ENCODE results near the gene TOPAZ1. TPM values are rescaled to one million over a fixed set of nuclear protein-coding genes. Genes with fewer than 3 reads are reported as not detected.
A peak's percentile ranks its signal among the peaks of the same experiment; 100 is the strongest.

TOPAZ1 gene
- total and polyA plus RNA-seq, 2 of the 13 experiments (the other 11 are each of a cell fraction or from before 2014, with no cell fraction given) = not detected

DNA sequence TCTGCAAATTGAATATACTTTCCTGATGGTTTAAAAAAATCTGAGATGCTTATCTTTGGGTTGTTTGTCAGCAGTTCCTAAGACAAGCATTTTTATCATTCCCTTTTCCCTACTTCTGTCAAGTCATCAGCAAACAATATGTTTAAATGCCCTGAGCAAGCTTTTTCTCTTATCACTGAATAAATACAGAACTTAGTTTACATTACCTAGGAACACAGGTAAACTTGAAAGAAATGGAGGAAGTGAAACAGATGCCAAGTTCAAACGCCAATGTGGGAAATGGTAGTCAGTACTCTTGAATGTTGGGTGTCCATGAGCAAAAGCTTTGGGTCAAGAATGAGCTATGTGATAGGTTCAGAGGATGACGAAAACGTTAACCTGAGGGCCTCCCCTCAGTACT, 79.6 kb downstream of the TOPAZ1 start (continued):
- TF ChIP-seq ARID4A (CRISPR knock-in tag; IDR thresholded peaks at IDR 0.05; ENCODE audit: borderline replicate concordance) (no peak; the same call in 1 of the 2 replicates), CEBPG (CRISPR knock-in tag; IDR thresholded peaks at IDR 0.05) (peak; percentile 35; the same call in 1 of the 2 replicates), PRPF4 (IDR thresholded peaks at IDR 0.05; ENCODE audit: low read depth, low read length, poor library complexity, severe bottlenecking) (no peak), ZNF230 (CRISPR knock-in tag; IDR thresholded peaks at IDR 0.05) (no peak), MEIS1 (CRISPR knock-in tag; IDR thresholded peaks at IDR 0.05; ENCODE audit: borderline replicate concordance) (peak; percentile 71; the same call in 1 of the 2 replicates), ETV6 (CRISPR knock-in tag; conservative IDR thresholded peaks at IDR 0.05) (no peak), LCORL (IDR thresholded peaks at IDR 0.05) (no peak), LCORL (CRISPR knock-in tag; IDR thresholded peaks at IDR 0.05) (peak; percentile 50; the same call in 1 of the 2 replicates), LRRFIP1 (CRISPR knock-in tag; conservative IDR thresholded peaks at IDR 0.05) (no peak), ELF1 (CRISPR knock-in tag; IDR thresholded peaks at IDR 0.05) (peak; percentile 64)
- TF ChIP-seq, protein P1, sequence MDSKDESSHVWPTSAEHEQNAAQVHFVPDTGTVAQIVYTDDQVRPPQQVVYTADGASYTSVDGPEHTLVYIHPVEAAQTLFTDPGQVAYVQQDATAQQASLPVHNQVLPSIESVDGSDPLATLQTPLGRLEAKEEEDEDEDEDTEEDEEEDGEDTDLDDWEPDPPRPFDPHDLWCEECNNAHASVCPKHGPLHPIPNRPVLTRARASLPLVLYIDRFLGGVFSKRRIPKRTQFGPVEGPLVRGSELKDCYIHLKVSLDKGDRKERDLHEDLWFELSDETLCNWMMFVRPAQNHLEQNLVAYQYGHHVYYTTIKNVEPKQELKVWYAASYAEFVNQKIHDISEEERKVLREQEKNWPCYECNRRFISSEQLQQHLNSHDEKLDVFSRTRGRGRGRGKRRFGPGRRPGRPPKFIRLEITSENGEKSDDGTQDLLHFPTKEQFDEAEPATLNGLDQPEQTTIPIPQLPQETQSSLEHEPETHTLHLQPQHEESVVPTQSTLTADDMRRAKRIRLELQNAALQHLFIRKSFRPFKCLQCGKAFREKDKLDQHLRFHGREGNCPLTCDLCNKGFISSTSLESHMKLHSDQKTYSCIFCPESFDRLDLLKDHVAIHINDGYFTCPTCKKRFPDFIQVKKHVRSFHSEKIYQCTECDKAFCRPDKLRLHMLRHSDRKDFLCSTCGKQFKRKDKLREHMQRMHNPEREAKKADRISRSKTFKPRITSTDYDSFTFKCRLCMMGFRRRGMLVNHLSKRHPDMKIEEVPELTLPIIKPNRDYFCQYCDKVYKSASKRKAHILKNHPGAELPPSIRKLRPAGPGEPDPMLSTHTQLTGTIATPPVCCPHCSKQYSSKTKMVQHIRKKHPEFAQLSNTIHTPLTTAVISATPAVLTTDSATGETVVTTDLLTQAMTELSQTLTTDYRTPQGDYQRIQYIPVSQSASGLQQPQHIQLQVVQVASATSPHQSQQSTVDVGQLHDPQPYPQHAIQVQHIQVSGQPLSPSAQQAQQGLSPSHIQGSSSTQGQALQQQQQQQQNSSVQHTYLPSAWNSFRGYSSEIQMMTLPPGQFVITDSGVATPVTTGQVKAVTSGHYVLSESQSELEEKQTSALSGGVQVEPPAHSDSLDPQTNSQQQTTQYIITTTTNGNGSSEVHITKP (CRISPR knock-in tag; IDR thresholded peaks at IDR 0.05; ENCODE audit: low read depth) = no peak
- TF ChIP-seq, protein P2, sequence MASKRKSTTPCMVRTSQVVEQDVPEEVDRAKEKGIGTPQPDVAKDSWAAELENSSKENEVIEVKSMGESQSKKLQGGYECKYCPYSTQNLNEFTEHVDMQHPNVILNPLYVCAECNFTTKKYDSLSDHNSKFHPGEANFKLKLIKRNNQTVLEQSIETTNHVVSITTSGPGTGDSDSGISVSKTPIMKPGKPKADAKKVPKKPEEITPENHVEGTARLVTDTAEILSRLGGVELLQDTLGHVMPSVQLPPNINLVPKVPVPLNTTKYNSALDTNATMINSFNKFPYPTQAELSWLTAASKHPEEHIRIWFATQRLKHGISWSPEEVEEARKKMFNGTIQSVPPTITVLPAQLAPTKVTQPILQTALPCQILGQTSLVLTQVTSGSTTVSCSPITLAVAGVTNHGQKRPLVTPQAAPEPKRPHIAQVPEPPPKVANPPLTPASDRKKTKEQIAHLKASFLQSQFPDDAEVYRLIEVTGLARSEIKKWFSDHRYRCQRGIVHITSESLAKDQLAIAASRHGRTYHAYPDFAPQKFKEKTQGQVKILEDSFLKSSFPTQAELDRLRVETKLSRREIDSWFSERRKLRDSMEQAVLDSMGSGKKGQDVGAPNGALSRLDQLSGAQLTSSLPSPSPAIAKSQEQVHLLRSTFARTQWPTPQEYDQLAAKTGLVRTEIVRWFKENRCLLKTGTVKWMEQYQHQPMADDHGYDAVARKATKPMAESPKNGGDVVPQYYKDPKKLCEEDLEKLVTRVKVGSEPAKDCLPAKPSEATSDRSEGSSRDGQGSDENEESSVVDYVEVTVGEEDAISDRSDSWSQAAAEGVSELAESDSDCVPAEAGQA (IDR thresholded peaks at IDR 0.05; ENCODE audit: low read depth) = peak; percentile 35; the same call in 1 of the 2 replicates
- TF ChIP-seq, protein P2 (CRISPR knock-in tag; IDR thresholded peaks at IDR 0.05; ENCODE audit: borderline replicate concordance) = no peak

Measured in HepG2 (cell line).